Measurements from ENCODE around the gene SEZ6.

GRCh38 chr17:28954886-28955285 lies 50.9 kb downstream of the SEZ6 start:
- TF ChIP-seq CTCF (IDR thresholded peaks at IDR 0.05) (no peak), EP300 (IDR thresholded peaks at IDR 0.05) (no peak)
